ENCODE measurements around the gene SPRN.
"Not testable (repeated sequence)": the region's sequence is repeated elsewhere in the genome, so short reads cannot be mapped to it uniquely, and the experiment has no call there.

Gene SPRN

GRCh38 chr10:133383551-133383950 lies 40.9 kb downstream of the SPRN start:
- DNase-seq: no peak

GRCh38 chr10:133381036-133381435 lies 43.4 kb downstream of the SPRN start:
- no peak for DNase-seq

GRCh38 chr10:133379801-133380666 lies 44.4 kb downstream of the SPRN start:
- no peak for DNase-seq

GRCh38 chr10:133379152-133379800 lies 45.1 kb downstream of the SPRN start, which contains the start of gene PAOX:
TSS of gene PAOX (plus strand) at chr10:133379262. CDS start at chr10:133379317, 55 bp downstream.
- DNase-seq: peak; percentile 47

- DNase-seq: peak; percentile 48
Observed at GRCh38 chr10:133378251-133379096, 46.0 kb downstream of the SPRN start.

GRCh38 chr10:133377818-133378250 lies 46.6 kb downstream of the SPRN start:
- DNase-seq: no peak

GRCh38 chr10:133377025-133377817 lies 47.2 kb downstream of the SPRN start:
- DNase-seq: no peak

GRCh38 chr10:133376183-133376582 lies 48.2 kb downstream of the SPRN start:
- DNase-seq: not testable (repeated sequence)

- DNase-seq: no peak
Observed at GRCh38 chr10:133375357-133376115, 48.9 kb downstream of the SPRN start.

GRCh38 chr10:133373174-133374090 lies 51.0 kb downstream of the SPRN start, which contains the start of gene ECHS1:
TSS of gene ECHS1 (minus strand) at chr10:133373354. CDS start at chr10:133373333, 21 bp downstream.
- peak; percentile 92 for DNase-seq

GRCh38 chr10:133372507-133372906 lies 51.9 kb downstream of the SPRN start:
- DNase-seq: no peak

All from effector CD4-positive, alpha-beta T cell (primary cell).